IPS DF 4.7 (cell line): ENCODE measurements around the gene SLC30A2.
"Not testable (repeated sequence)": the region's sequence is repeated elsewhere in the genome, so short reads cannot be mapped to it uniquely, and the experiment has no call there.

Source experiments
- DNase-seq: peaks from one replicate; pipeline ENCODE4 v3.0.0-alpha.2; 2013; ENCODE audit warnings: low spot score; ENCODE audit errors: extremely low read depth

SLC30A2 gene, protein sequence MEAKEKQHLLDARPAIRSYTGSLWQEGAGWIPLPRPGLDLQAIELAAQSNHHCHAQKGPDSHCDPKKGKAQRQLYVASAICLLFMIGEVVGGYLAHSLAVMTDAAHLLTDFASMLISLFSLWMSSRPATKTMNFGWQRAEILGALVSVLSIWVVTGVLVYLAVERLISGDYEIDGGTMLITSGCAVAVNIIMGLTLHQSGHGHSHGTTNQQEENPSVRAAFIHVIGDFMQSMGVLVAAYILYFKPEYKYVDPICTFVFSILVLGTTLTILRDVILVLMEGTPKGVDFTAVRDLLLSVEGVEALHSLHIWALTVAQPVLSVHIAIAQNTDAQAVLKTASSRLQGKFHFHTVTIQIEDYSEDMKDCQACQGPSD

GRCh38 chr1:26045722-26046245 is at the start of gene SLC30A2:
Gene SLC30A2, minus strand, starts transcription at chr1:26046118. Its CDS starts 222 bp downstream, at chr1:26045896.
- no peak for DNase-seq

DNA sequence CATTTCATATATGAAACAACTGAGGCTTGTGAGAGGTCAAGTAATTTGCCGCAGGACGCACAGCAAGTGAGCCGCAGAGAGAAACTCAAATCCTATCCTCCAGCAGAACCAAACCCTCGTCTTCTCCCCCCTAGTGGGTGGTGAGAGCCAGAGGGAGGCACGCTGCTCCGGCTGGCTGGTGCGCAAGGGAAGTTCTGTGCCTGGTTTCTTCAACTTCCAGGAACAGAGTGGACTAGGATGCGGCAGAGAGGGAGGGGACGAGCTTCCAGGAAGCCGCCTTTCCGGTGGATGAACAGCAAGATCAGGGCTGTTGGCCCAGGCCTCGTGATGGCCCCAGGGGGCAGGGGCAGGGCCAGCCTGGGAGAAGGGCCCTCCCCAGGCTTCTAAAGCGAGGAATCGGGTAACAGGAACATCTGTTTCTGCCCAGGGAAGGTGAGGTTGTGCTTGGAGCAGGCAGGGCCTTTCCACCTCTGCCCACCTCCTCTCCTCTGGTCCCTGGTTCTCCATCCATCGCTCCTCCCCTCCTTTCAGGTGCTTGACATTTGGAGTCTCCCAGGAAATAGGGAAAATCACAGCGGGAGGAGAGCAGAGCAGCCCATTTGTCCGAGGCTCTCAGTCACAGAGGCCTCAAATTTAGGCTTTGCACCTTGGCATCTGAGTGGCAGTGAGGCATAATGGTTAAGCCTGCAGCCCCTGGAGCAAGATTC is 48.9 kb upstream of the SLC30A2 start:
- DNase-seq, result no peak

- no peak for DNase-seq
Observed at GRCh38 chr1:26094076-26094669, 48.3 kb upstream of the SLC30A2 start.

- DNase-seq, result not testable (repeated sequence)
Observed at GRCh38 chr1:26093569-26093968, 47.7 kb upstream of the SLC30A2 start.

- no peak for DNase-seq
Observed at GRCh38 chr1:26092422-26092821, 46.5 kb upstream of the SLC30A2 start.

DNA sequence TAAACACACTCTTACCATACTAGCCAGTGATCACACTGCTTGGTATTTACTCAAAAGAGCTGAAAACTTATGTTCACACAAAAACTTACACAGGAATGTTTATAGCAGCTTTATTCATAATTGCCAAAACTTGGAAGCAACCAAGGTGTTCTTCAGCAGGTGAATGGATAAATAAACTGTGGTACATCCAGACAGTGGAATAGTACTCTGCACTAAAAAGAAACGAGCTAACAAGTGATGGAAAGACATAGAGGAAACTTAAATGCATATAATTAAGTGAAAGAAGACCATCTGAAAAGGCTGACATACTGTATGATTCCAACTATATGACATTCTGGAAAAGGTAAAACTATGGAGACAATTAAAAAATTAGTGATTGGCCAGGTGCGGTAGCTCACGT is 45.0 kb upstream of the SLC30A2 start:
- no peak for DNase-seq

DNA sequence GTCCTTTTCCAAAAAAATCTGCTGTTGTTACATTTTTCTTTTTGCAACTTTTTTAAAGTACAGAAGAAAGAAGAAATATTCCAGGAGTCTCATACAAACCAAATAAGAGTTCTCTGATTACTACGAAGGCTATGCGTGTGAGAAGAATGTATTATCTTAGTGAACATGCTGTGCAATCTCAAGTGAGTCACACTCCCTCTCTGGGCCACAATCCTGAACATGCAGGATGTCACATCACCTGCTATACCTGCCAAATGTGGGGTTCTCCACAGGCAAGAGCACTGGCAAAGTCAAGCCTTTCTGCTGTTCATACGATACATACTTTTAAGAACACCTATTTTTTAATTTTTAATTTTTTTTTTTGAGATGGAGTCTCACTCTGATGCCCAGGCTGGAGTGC is 43.2 kb upstream of the SLC30A2 start:
- DNase-seq, result no peak

DNA sequence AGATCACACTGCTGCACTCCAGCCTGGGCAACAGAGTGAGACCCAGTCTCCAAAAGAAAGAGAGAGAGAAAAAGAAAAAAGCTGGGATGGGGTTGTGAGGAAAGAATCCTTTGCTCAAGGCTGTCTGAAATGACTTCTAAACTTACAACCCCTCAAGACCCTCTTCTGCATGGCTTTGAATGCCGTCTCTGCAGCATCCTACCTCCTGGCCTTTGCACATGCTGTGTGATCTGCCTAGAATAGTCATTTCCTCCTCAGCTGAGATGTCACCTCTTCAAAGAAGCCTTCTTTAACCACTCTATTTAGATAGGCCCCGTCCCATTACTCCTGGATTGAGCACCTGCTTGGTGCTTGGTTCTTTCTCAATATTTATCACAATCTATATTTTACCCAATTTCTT is 38.9 kb upstream of the SLC30A2 start:
- no peak for DNase-seq

DNA sequence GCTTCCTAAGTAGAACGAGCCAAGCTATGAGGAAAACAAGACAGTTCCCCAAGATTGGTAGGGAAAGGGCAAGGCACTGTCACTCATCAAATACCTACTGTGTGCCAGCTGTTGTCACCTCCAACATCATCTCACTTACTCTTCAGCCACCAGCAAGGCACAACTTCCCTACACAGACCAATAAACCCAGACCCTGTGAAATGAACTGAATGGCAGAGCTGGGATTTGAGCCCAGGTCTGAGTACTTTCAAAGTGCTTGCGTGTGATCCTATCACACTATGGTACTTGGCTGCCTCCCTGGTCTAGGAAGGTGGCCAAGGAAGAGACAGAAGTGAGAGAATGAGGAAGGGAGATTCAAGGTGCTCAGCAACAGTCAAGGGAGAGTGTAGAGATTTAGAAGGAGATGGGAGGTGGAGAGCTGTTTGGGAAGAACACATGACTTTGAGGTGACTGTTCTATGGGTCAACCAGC is 38.2 kb upstream of the SLC30A2 start:
- DNase-seq, result no peak

- DNase-seq, result no peak
Observed at GRCh38 chr1:26083208-26083607, 37.3 kb upstream of the SLC30A2 start.

GRCh38 chr1:26082020-26082350 is 36.1 kb upstream of the SLC30A2 start:
- DNase-seq, result no peak

DNA sequence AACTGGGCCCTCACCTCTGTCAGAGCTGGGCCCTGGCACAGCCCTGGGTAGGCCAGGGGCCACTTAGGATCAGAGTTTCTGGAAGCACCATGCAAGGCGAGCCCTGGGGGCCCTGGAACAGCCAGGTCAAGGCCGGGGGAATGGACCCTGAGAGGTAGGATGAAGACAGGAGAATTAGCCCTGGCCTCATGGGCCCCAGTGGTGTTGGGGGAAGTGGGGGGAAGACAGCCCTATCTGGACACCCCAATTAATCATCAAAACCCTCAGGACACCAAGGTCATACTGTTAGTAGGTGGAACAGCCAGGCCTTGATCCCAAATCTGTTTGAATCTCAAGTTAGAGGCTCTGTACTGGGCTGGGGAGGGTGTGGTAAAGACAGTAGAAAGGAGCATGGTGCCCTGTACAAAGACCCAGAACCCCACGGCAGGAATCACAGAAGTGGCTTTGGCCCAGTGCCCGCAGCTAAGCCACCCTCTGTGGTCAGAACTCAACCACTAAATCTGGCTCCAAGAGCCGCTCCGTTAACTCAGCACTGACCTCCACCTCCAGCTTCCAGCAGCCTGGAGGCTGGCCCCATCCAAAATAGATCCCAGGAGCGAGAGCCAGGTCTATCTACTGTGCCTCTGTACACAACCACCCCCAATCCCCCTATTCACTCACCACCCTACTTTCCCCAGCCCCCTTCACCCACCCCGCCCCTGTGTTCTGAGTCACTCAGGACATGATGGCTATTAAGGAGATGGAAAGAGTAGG is 35.5 kb upstream of the SLC30A2 start:
- DNase-seq, result no peak

DNA sequence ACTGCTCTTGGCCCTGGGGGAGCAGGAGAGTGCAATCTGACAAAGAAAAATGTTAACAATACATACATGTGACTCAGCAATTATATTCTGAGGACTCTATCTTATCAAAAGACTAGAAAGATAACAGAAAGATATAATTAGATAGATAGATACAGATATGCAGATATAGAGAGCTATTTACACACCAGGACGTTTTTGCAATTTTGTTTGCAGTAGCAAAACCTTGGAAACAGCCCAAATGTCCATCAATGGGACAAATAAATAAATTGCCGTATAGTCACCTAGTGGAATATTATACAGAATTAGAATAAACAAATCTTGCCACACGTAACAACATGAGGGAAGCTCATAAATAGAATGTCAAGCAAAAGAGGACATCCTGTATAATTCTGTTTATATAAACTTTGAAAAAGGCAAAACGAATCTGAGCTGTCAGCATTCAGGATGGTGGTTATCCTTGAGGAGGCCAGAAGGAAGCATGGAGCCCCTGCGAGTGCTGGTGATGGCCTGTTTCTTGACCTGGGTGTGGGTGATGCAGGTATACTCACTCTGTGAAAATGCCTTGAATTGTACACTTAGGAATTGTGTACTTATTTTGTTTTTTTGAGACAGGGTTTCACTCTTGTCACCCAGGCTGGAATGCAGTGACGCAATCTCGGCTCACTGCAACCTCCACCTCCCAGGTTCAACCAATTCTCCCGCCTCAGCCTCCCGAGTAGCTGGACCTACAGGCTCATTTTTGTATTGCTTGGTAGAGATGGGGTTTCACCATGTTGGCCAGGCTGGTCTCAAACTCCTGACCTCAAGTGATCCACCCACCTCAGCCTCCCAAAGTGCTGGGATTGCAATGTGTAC is 34.3 kb upstream of the SLC30A2 start:
- no peak for DNase-seq

DNA sequence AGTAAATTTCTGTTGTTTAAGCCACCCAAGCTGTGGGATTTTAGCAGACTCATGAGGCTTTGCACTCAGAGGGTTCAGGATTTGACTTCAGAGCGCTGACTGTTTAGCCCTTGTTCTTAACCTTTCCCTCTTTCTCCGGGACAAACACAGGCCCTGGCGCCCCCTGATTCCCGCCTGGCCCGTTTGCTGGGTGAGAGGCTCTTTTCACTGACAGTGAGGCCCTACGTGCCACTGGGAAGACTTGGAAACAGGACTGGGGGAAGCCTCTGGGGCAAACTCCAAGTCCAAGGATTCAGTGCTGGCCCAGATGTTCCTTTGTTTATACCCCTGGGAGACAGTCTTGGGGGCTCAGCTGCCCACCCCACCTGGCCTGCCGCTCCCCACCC is 33.3 kb upstream of the SLC30A2 start:
- no peak for DNase-seq

GRCh38 chr1:26078286-26079177 is 32.6 kb upstream of the SLC30A2 start:
- no peak for DNase-seq

GRCh38 chr1:26077524-26077923 is 31.6 kb upstream of the SLC30A2 start:
- DNase-seq, result no peak

- DNase-seq, result no peak
Observed at GRCh38 chr1:26075421-26076144, 29.7 kb upstream of the SLC30A2 start.

- no peak for DNase-seq
Observed at GRCh38 chr1:26072305-26072704, 26.4 kb upstream of the SLC30A2 start.

GRCh38 chr1:26070963-26071342 is 25.0 kb upstream of the SLC30A2 start:
- no peak for DNase-seq
